ENCODE data around the gene SPRYD3.
"Not testable (repeated sequence)": the region's sequence is repeated elsewhere in the genome, so short reads cannot be mapped to it uniquely, and the experiment has no call there.

The SPRYD3 gene

GRCh38 chr12:53049571-53050318, 29.4 kb downstream of the SPRYD3 start, which contains the start of gene TNS2:
TSS of gene TNS2 (plus strand) at chr12:53050065. CDS start at chr12:53050186, 121 bp downstream.
- no peak for DNase-seq

GRCh38 chr12:53048780-53049401, 30.3 kb downstream of the SPRYD3 start:
- DNase-seq, result no peak

GRCh38 chr12:53048033-53048779, 31.0 kb downstream of the SPRYD3 start:
- DNase-seq, result no peak

- DNase-seq, result no peak
These were observed 31.8 kb downstream of the SPRYD3 start for GRCh38 chr12:53047221-53048032.

GRCh38 chr12:53046655-53047220, 32.5 kb downstream of the SPRYD3 start:
- no peak for DNase-seq

GRCh38 chr12:53045696-53046045, 33.5 kb downstream of the SPRYD3 start:
- DNase-seq, result no peak

- DNase-seq, result no peak
These were observed 34.1 kb downstream of the SPRYD3 start for GRCh38 chr12:53044896-53045695.

GRCh38 chr12:53044052-53044581, 35.1 kb downstream of the SPRYD3 start:
- DNase-seq, result no peak

GRCh38 chr12:53042607-53043454, 36.4 kb downstream of the SPRYD3 start:
- DNase-seq, result no peak

GRCh38 chr12:53039851-53040250, 39.3 kb downstream of the SPRYD3 start:
- no peak for DNase-seq

GRCh38 chr12:53036802-53037201, 42.4 kb downstream of the SPRYD3 start:
- no peak for DNase-seq

- DNase-seq, result no peak
These were observed 44.7 kb downstream of the SPRYD3 start for GRCh38 chr12:53034459-53034858.

- not testable (repeated sequence) for DNase-seq
These were observed 45.4 kb downstream of the SPRYD3 start for GRCh38 chr12:53033832-53034231.

- DNase-seq, result no peak
These were observed 47.6 kb downstream of the SPRYD3 start for GRCh38 chr12:53031616-53032015.

GRCh38 chr12:53027014-53027413, 52.2 kb downstream of the SPRYD3 start:
- not testable (repeated sequence) for DNase-seq

GRCh38 chr12:53025250-53025649, 53.9 kb downstream of the SPRYD3 start:
- DNase-seq, result no peak

GRCh38 chr12:53014709-53015108, 64.5 kb downstream of the SPRYD3 start:
- DNase-seq, result no peak

Data from SHP77 treated with DMSO at 0.1 percent for 48 hours (cell line).